Kidney tubule cell (primary cell): ENCODE measurements around the gene KCTD16.
A peak's percentile ranks its signal among the peaks of the same experiment; 100 is the strongest.

Experiments
- DNase-seq: peaks from one replicate; pipeline ENCODE4 v3.0.0-alpha.2; 2018; ENCODE audit warnings: low spot score

The KCTD16 gene

DNA sequence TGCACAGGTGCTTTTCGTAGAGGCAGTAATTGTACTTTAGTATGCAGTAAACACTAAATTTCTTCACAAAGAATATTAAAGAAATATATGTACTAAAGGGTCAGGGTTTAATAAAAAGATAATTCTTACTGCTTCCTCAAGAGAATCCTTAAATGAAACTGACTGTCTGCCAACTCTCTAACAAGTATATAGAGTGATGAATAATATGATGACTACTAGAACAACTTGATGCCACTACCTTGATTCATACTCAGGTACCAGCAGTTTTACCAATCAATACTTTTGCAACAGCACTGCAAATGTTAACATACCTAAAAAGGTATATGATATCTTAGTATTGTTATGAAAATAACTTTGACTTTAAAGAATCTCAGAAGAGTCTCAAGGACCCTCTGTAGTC lies 4.0 kb upstream of the KCTD16 start:
- DNase-seq = no peak

DNA sequence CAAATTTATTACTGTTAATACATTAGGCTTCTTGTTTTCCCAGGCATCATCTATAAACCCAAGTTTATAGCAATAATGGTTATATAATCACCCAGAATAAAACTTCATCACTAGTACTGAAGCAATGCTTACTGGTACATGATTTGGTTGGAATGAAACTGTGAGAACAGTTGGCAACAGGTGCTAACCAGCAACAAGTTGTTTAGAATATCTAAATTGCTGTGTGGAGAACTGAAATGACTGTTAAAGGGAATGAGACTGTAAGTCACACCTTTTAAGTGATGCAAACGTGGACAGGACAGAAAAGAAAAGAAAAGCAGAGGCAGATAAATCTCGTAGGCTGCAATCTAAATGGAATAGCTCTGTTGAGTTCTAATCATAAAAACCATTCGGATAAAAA lies 2.7 kb upstream of the KCTD16 start:
- no peak for DNase-seq

GRCh38 chr5:144169904-144170275 lies 783 bp upstream of the KCTD16 start:
- no peak for DNase-seq

DNA sequence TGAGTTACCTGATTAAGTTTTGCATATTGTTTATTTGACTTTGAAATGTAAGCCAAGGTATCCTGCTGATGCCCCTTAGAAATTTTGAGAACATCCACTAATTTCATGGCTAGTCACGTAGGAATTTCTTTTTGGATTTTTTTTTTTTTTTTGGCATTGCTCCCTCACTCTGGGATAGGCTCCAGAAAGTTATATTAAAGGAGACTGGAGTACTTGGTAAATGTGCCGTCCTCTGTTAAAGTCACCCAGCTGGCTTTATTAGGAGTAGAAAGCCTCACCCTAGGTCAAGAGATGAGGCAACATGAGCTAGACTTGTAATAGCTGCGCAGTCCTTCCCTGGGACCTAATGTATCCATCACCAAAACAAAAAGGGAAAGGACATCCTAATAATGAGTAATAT lies 3.1 kb downstream of the KCTD16 start:
- DNase-seq = no peak

- peak; percentile 31 for DNase-seq
Observed at GRCh38 chr5:144177548-144177947, 6.9 kb downstream of the KCTD16 start.

DNA sequence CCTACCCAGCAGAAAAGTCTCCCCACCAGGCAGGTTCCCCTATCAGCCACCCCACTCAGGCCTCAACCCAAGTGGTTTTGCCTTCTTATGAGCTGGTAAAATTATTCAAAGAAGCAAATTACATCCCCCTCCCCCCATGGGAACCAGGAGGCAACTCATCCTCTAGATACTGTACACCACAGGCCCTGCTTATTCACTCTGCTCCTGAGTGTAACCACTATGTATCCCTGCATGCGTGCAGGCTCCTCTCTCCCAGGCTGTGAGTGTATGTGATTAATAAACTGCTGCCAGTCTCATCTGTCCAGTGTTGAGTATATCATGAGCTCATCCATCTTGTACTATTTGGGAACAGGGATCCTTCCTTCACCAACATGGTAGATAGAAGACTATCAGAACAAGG lies 8.6 kb downstream of the KCTD16 start:
- no peak for DNase-seq

GRCh38 chr5:144183254-144183889 lies 12.7 kb downstream of the KCTD16 start:
- DNase-seq = peak; percentile 47

- peak; percentile 95 for DNase-seq
Observed at GRCh38 chr5:144187699-144188294, 17.1 kb downstream of the KCTD16 start.

GRCh38 chr5:144189800-144190429 lies 19.2 kb downstream of the KCTD16 start:
- DNase-seq = peak; percentile 86

DNA sequence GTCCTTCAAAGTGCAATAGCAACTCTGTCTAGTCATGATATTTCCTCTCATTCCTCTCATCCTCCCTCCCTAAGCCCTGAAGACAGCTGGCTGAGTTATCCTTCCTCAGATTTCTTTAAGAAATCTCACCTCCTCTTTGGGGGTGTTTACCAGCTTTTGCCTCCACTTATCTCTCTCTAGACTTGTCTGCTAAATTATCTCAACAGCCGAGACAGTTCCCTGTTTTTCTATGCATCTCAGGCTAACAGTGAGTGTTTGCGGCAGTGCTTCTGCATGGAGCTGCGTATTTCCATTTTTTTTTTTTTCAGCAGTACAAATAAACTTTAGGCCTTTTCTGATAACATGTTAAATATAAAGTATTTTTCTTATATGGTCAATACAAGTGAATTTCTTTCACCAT lies 20.9 kb downstream of the KCTD16 start:
- no peak for DNase-seq

GRCh38 chr5:144191998-144192397 lies 21.3 kb downstream of the KCTD16 start:
- peak; percentile 82 for DNase-seq

DNA sequence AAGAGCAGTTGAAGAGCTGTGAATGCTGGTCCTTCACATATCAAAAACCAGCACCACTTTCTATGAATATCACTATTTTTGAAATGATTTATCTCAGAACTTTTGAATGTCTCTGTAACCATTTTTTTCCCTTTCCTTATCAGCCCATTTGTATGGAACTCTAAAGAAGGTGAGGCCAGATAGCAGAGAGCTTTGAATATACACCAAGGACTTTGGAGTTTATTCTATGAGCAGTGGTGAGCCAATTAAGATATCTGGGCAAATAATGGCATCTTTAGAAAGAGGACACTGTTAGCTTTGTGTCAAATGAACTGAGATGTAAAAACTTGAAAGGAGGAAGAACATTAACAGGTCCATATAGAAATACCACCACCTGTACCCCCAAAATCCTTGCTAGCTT lies 22.0 kb downstream of the KCTD16 start:
- DNase-seq = no peak

- DNase-seq = no peak
Observed at GRCh38 chr5:144194144-144194543, 23.5 kb downstream of the KCTD16 start.

DNA sequence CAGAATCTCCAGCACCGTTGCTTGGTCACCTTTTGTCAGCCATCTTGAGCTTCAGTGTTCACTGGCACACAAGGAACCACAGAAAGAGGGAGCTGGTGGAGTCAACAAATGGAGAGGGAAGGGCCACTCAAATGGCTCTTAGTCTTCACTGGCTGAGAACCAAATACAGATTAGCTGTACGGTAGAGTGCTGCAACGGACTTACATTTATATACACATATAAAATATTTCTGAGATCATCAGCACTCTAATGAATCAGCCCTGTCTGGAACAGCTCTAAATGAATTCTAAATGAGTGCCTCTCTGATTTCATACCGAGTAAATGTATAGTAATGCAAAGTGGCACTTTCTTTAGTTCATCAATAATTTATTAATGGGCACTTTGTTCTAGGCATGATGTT lies 24.8 kb downstream of the KCTD16 start:
- DNase-seq = no peak

GRCh38 chr5:144196612-144197011 lies 25.9 kb downstream of the KCTD16 start:
- DNase-seq = no peak

GRCh38 chr5:144198386-144198785 lies 27.7 kb downstream of the KCTD16 start:
- DNase-seq = peak; percentile 41

- DNase-seq = no peak
Observed at GRCh38 chr5:144201588-144201987, 30.9 kb downstream of the KCTD16 start.

DNA sequence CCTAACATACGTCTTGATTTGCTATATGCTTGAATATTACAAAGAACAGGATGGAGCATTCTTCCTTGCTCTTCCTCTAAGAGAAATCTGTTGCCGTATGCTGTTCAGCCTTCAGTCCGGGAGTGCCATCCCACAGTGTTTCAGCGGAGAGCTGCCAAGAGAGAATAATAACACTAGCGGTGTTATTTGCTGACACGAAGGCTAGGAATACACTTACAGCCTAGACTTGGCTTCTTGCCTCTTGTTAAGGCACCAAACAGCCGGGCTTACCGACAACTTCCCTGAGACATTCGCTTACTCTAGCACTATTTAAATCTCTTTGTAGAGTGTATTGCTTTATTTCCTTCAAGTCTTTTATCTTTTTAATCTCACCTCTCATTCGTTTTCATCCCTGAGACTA lies 31.4 kb downstream of the KCTD16 start:
- no peak for DNase-seq

GRCh38 chr5:144202726-144203125 lies 32.1 kb downstream of the KCTD16 start:
- no peak for DNase-seq

DNA sequence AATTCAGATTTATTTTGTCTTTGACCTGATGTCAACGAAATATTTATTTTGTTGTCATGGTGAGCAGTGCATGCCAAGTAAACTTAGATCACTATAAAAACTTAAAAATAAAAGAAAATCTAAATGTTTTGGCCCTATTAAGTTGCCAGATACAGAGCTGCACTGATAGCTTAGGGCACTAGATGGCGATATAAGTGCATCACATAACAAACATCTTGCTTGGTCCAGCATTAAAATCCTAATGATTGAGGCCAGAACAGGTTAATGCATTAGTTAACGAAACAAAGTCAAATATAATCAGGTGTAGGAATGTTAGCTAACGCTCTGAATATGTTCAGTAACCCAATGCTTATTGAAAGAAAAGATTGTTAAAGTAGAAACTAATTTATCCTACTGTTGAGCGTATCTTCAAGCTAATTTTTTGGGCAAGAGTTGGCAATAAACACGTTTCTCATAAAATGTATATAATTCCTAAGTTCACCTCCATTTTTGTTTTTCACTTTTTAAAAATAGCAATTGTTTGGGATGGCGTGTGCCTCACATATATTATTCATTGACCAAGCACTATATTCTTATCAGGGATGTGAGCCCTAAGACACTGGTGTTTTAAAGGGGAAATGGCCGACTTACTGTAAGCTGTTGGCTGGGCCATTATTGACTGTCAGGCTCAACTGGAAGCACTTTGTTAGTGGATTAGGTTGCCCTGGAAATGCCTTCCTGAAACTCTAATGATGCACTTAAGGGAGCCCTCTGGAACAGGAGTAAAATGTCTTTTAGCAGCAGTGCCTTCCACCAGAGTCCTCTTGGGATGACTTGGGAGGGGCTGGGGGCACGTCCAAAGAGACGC lies 33.3 kb downstream of the KCTD16 start:
- DNase-seq = peak; percentile 74

GRCh38 chr5:144205141-144205551 lies 34.5 kb downstream of the KCTD16 start:
- peak; percentile 77 for DNase-seq

GRCh38 chr5:144206141-144206540 lies 35.5 kb downstream of the KCTD16 start:
- peak; percentile 67 for DNase-seq
